GM21576 (cell line): ENCODE data around the gene NOC4L.

Experiments
- ATAC-seq: cut with Tn5 transposase; IDR thresholded peaks from one replicate; pipeline ENCODE4 v1.9.1; 2021; ENCODE audit warnings: mild to moderate bottlenecking, moderate library complexity; ENCODE audit not compliant: unreplicated experiment

NOC4L gene

GRCh38 chr12:132166801-132167591, 22.7 kb downstream of the NOC4L start:
- ATAC-seq: no peak

GRCh38 chr12:132167611-132168310, 23.5 kb downstream of the NOC4L start:
- ATAC-seq: no peak

DNA sequence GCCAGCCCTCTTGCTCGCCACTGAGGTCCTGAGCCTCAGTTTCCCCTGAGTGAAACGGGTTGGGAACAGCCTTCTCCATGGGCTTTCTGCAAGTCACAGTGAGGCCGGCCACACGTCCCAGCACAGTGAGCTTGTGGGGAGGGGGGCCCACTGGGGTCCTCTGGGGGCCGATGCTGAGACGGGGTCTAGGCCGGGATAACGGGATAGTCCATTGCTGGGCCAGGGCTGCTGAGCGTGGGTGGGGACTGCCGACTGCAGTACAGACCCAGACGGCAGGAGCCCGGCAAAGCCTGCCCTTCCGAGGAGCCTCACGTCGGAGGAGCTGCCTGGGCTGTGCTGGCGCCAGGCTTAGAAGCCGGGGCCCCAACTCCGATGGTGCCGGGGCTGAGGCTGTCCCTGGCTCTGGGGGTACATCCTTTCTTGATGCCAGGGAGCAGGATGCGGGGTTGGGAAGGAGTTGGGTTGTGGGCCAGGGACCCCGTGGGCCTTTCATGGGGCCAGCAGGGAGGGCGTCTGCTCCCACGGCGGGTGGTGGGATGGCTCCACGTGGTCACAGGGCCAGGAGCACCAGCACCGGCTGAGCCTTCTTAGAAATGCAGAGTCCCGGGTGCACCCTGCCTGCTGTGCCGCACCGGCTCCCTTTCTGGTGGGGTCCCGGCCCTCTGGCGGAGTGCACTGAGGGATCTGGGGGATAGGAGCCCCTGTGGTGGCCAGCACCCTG, 24.2 kb downstream of the NOC4L start:
- no peak for ATAC-seq

GRCh38 chr12:132169376-132169775, 25.1 kb downstream of the NOC4L start:
- no peak for ATAC-seq

- ATAC-seq: no peak
Observed at GRCh38 chr12:132170094-132170636, 25.9 kb downstream of the NOC4L start.

DNA sequence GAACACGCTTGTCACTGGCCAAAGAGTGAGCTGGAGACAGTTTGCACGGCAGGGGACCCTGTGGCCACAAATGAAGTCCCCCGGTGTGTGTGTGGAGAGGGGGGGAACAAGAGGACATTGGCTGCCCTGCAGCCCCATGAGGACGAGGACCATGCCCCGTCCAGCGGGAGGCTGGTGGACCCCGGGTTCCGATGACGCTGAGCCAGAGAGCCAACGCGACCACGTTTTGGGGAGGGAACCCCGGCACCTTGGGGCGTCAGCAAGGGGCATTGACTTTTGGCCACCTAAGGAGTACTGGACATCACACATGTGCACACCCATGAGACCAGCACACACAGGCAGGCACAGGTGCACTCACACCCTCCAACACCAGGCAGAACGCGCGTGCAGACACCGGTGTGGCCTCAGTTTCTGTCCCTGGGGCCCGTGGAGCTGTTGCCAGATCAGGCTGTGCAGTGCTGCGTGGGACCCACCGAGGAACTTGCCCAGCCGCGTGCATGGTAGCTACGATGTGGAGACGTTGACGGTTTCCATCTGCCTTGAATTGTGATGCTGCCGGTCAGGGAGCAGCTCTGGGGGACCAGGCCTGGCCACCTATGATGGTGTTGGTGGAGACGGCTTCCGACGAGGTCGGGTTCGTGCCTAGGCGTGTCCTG, 26.5 kb downstream of the NOC4L start:
- ATAC-seq: no peak

GRCh38 chr12:132171293-132171967, 27.2 kb downstream of the NOC4L start:
- ATAC-seq: no peak

- no peak for ATAC-seq
Observed at GRCh38 chr12:132171968-132172521, 27.8 kb downstream of the NOC4L start.

DNA sequence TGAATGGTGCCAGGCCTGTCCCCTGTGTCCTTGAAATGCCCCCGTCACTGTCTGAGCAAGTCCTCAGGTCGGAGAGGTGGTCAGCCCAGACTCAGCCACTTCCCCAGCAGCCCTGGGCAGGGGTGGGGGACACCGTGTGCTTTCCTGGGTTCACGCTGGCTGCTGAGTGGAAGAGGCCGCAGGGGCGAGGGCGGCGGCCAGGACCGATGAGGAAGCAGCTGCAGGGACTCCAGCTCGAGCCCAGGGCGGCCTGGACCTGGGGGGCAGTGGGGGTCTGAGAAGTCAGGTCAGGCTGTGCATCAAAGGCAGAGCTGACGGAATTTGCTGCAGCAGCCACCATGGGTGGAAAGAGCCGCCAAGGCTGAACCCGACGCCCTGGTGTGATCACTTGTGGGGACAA, 28.4 kb downstream of the NOC4L start:
- ATAC-seq: no peak

- no peak for ATAC-seq
Observed at GRCh38 chr12:132173135-132174014, 29.1 kb downstream of the NOC4L start.

GRCh38 chr12:132174015-132174838, 30.0 kb downstream of the NOC4L start:
- ATAC-seq: no peak

DNA sequence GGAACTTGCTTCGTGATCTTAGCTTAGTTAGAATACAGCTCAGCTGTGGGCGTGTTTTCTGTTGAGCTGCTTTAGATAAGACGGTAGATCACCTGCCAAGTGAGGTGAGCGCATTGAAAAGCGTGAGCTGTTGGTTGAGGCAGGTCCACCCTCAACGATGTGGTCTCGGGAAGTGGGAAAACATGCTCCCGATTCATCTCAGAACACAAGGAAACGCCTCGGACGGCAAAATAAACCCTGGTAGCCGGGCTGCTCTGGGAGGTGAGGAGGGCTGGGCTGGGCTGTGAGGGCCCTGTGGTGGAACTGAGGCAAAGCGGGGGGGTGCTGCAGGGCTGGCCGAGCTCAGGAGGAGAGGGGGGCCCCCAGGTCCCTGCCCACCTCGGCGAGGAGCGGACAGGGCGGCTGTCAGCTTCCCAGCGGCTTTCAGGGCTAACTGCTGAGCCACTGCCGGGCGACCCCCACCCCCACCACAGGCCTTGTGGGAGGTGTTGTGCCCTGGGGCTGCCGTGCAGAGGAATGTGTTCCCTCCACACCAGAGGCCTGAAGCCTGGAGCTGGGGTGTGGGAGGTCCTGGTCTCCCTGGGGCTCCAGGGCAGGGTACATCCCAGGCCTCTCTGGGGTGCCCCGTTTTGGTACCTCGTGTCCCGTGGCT, 30.7 kb downstream of the NOC4L start:
- no peak for ATAC-seq

DNA sequence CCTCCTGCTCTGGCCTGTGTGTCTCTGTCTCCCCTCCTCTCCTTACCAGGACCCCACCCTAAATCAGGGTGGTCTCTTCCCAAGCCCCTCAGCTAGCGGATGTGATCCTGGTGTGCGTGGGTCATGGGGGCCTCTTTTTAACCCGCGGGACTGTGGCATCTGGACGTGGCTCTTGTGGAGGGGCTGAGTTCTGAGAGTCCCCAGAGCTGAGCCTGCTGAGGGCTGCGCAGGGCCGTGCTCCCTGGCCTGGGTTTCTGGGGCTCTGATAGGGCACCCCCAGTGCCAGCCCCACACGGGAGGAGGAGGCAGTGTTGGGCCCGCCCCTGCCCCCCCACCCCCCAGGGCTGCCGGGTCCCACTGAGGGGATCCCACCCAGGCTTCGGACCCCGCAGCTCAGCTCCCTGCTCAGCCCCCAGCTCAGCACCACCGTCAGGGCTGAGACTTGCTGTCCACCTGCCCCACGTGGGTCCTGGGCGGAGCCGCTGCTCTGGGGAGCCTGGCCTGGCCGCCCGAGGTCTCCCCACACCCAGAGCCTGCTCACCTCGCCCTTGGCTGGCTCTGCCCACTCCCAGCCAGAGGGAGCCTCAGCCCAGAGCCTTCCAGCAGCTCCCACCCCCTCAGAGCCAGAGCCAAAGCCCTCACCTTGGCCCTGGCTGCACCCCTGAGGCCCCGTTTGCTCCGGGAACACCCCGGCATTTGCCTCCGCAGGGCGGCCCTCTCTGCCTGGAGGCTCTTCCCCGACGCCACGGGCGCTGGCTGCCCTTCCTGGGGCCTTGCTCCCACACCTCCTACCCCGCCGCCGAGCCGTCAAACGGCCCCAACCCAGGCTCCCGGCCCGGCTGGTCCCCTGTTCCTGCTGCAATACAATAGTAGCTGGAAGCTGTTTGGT, 31.5 kb downstream of the NOC4L start:
- no peak for ATAC-seq

- ATAC-seq: no peak
Observed at GRCh38 chr12:132176385-132176919, 32.2 kb downstream of the NOC4L start.

GRCh38 chr12:132176920-132177551, 32.8 kb downstream of the NOC4L start:
- ATAC-seq: no peak

DNA sequence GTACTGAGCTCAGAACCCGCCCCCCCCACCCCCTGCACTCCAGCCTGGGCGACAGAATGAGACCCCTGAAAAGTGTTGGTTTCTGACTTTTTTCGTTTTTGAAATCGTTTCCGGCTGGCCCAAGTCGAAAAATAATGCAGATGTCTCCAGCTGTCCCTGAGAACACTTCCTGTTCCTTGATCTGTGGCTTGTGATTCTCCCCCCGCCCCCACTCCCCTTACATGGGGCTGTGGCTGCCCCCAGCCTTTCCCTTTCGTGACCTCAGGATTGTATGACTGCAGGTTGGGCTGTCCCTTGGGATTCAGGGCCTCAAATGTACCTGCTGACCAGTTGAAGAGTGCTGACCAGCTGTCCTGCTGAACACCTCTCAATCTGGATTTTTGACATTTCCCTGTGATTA, 34.1 kb downstream of the NOC4L start:
- no peak for ATAC-seq
